ENCODE measurements around the gene FAM72B.
"Not testable (repeated sequence)": the region's sequence is repeated elsewhere in the genome, so short reads cannot be mapped to it uniquely, and the experiment has no call there.

The FAM72B gene

GRCh38 chr1:121152788-121153187 is 31.4 kb downstream of the FAM72B start:
- DNase-seq (ENCODE audit: low read depth): not testable (repeated sequence)

DNA sequence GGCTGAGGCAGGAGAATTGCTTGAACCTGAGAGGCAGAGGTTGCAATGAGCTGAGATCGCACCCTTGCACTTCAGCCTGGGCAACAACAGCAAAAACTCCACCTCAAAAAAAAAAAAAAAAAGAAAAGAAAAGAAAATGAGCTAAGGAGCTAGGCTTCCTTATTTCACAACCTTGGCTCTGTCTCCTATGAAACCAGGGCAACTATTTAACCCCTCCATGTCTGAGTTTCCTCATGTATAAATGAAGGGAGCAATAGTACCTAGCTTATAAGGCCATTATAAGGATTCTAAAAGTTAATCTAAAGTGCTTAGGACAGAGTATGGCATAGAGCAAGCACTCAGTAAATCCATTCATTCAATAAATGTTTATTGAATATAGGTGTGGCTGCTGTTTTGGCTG is 32.8 kb downstream of the FAM72B start:
- not testable (repeated sequence) for DNase-seq (ENCODE audit: low read depth)

GRCh38 chr1:121148489-121149190 is 35.5 kb downstream of the FAM72B start:
- DNase-seq (ENCODE audit: low read depth): not testable (repeated sequence)

DNA sequence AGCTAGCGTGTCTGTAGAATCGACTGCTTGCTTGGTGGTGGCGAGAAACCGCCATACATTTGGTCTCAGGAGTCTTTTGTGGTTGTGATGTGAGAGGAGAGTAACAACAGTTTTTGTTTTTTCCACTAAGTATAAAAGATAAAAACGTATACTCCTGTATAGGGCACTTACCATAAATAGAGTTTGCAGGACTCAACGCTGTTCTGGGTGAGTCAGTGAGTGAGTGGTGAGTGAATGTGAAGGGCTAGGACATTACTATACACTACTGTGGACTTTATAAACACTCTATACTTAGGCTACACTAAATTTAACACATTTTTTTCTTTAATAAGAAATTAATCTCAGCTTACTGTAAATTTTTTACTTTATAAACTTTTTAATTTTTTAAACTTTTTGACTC is 43.7 kb downstream of the FAM72B start:
- DNase-seq (ENCODE audit: low read depth): not testable (repeated sequence)

GRCh38 chr1:121131494-121131893 is 52.6 kb downstream of the FAM72B start:
- DNase-seq (ENCODE audit: low read depth): not testable (repeated sequence)

GRCh38 chr1:121118480-121118824 is 65.7 kb downstream of the FAM72B start:
- DNase-seq (ENCODE audit: low read depth): not testable (repeated sequence)
